ENCODE measurements around the gene SORBS2. TPM values are rescaled to one million over a fixed set of nuclear protein-coding genes. Genes with fewer than 3 reads are reported as not detected.
A peak's percentile ranks its signal among the peaks of the same experiment; 100 is the strongest.

The SORBS2 gene
- total and polyA plus RNA-seq, 2 donors (not counting 1 experiment from before 2014, with no cell fraction given), result 0.25 to 0.89 TPM

DNA sequence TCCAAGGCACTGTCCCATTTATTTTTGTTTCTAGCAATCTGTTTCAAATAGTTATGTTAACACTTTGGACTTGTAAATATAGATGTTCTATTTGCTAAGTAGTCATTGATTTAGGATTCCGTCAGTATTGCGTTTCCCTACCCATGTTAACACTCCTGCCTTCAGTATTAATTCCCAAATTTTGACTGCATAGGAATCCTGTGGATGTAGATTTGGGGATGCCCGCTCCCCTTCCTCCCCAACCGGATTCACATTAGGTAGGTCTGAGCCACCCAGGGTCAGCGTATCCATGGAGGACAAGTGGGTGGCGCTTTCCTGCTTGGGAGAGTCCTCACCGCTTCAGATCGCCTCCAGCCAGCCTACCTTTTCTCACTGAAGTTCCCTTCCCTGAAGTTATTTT, 1.1 kb upstream of the SORBS2 start:
- Mint-ChIP-seq H3K27ac (peak overlapping the region; percentile 21), H3K9me3 (ENCODE audit: insufficient read depth) (no peaks in the 10 kb centered on the region), H3K27me3 (peaks cover 27% of the 10 kb centered on the region), H3K4me3 (no peak overlapping the region), H3K4me1 (peaks cover 26% of the 10 kb centered on the region)
- H3K9ac ChIP-seq (ENCODE audit: low read length), result no peak overlapping the region
- intact Hi-C loops (cut with micrococcal nuclease), result no loop called here
- H3K4me1 ChIP-seq (ENCODE audit: control insufficient read depth in 2 of 2, insufficient read depth in 2 of 2, low read length in 2 of 2), result peaks cover 17 to 18% of the 10 kb centered on the region in 2 donors
- no peak for TF ChIP-seq EZH2 (IDR thresholded peaks at IDR 0.05; ENCODE audit: borderline replicate concordance, insufficient read depth, low read depth, low read length, poor library complexity, severe bottlenecking)
- H4K20me1 ChIP-seq (ENCODE audit: control insufficient read depth, insufficient read depth, low read length, poor library complexity, severe bottlenecking), result no peaks in the 10 kb centered on the region
- ChIA-PET CTCF (no interaction called here), POLR2A (no interaction called here)
- no peak for DNase-seq
- no peak overlapping the region for H2AFZ ChIP-seq (ENCODE audit: insufficient read depth, low read depth, low read length, poor library complexity, severe bottlenecking)
- H3K27ac ChIP-seq (ENCODE audit: low read length in 2 of 2), result no peak overlapping the region
- no peaks in the 10 kb centered on the region for H3K36me3 ChIP-seq (replicated peaks in 1 of 2; ENCODE audit: control extremely low read depth in 1 of 2, control insufficient read depth in 1 of 2, extremely low read depth in 1 of 2, insufficient read depth in 2 of 2, low read length in 1 of 2)
- no peaks in the 10 kb centered on the region for H3K79me2 ChIP-seq (ENCODE audit: control insufficient read depth, insufficient read depth, low read length)
- H3K4me2 ChIP-seq (replicated peaks; ENCODE audit: low read depth, low read length, poor library complexity, severe bottlenecking), result no peak overlapping the region
- no peaks in the 10 kb centered on the region for H3K9me3 ChIP-seq (ENCODE audit: control extremely low read depth in 1 of 3, control insufficient read depth in 2 of 3, insufficient read depth in 1 of 3, low read length in 2 of 3)
- H3K4me3 ChIP-seq (ENCODE audit: control extremely low read depth in 1 of 5, extremely low read depth in 1 of 5, insufficient read depth in 1 of 5, low read depth in 2 of 5, low read length in 4 of 5), result no peak overlapping the region
- ATAC-seq (ENCODE audit: low read depth), result no peak
- peaks cover 0 to 2% (median 0%) of the 10 kb centered on the region in 4 experiments for H3K27me3 ChIP-seq (replicated peaks in 1 of 4; ENCODE audit: control extremely low read depth in 1 of 4, control insufficient read depth in 3 of 4, insufficient read depth in 4 of 4, low read length in 3 of 4)
- 98% methylated on average over 5 of the region's 8 CpGs for WGBS (ENCODE audit: insufficient coverage)

DNA sequence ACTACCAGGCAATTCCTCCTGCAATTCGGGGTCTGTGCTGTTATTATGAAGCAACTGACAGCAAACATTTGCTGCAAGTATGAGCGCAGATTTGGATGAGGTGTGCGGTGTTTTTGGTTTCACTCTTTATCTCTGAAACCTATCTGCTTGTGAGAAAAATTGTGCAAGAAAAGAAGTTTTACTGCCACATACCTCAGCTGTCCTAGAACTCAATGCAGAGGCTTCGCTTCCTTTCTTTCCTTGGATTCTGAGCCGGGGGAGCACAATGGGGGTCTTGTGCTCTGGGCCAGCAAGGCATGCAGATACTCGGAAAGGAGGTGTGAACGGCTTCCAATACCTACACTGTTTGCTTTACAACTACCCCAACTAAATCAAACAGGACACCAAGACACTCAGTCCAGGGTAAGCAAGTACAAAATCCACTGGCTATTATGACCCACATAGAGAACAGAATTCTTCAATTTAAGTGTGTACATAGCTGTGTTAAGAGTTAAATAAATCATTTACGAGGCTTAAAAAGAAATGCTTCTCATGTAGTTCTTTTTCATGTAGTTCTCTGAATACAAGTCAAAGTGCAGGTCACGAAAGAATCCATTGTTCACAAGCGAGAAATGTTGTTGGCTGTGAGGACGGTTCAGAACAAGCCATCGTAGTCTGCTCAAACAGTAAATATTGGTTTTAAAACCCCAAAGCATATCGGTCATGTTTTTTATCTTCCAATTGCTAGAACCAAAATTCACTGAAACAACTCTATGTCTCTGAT, 1.1 kb downstream of the SORBS2 start:
- Histone ChIP-seq H3K27me3 (replicated peaks in 1 of 4; ENCODE audit: control extremely low read depth in 1 of 4, control insufficient read depth in 3 of 4, insufficient read depth in 4 of 4, low read length in 3 of 4) (peaks cover 0 to 2% (median 0%) of the 10 kb centered on the region in 4 experiments), H3K79me2 (ENCODE audit: control insufficient read depth, insufficient read depth, low read length) (no peaks in the 10 kb centered on the region), H4K20me1 (ENCODE audit: control insufficient read depth, insufficient read depth, low read length, poor library complexity, severe bottlenecking) (no peaks in the 10 kb centered on the region), H3K4me1 (ENCODE audit: control insufficient read depth in 2 of 2, insufficient read depth in 2 of 2, low read length in 2 of 2) (peaks cover 17 to 18% of the 10 kb centered on the region in 2 donors), H2AFZ (ENCODE audit: insufficient read depth, low read depth, low read length, poor library complexity, severe bottlenecking) (peak overlapping the region; percentile 43), H3K9me3 (ENCODE audit: control extremely low read depth in 1 of 3, control insufficient read depth in 2 of 3, insufficient read depth in 1 of 3, low read length in 2 of 3) (no peaks in the 10 kb centered on the region), H3K27ac (ENCODE audit: low read length in 2 of 2) (no peak overlapping the region), H3K9ac (ENCODE audit: low read length) (no peak overlapping the region), H3K4me2 (replicated peaks; ENCODE audit: low read depth, low read length, poor library complexity, severe bottlenecking) (peak overlapping the region; percentile 63), H3K36me3 (replicated peaks in 1 of 2; ENCODE audit: control extremely low read depth in 1 of 2, control insufficient read depth in 1 of 2, extremely low read depth in 1 of 2, insufficient read depth in 2 of 2, low read length in 1 of 2) (no peaks in the 10 kb centered on the region), H3K4me3 (ENCODE audit: control extremely low read depth in 1 of 5, extremely low read depth in 1 of 5, insufficient read depth in 1 of 5, low read depth in 2 of 5, low read length in 4 of 5) (no peak overlapping the region)
- ATAC-seq (ENCODE audit: low read depth), result no peak
- Mint-ChIP-seq H3K27me3 (peaks cover 27% of the 10 kb centered on the region), H3K4me1 (peaks cover 26% of the 10 kb centered on the region), H3K4me3 (peak overlapping the region; percentile 73), H3K27ac (no peak overlapping the region), H3K9me3 (ENCODE audit: insufficient read depth) (no peaks in the 10 kb centered on the region)
- TF ChIP-seq EZH2 (IDR thresholded peaks at IDR 0.05; ENCODE audit: borderline replicate concordance, insufficient read depth, low read depth, low read length, poor library complexity, severe bottlenecking), result no peak
- TF ChIP-seq, protein P1, sequence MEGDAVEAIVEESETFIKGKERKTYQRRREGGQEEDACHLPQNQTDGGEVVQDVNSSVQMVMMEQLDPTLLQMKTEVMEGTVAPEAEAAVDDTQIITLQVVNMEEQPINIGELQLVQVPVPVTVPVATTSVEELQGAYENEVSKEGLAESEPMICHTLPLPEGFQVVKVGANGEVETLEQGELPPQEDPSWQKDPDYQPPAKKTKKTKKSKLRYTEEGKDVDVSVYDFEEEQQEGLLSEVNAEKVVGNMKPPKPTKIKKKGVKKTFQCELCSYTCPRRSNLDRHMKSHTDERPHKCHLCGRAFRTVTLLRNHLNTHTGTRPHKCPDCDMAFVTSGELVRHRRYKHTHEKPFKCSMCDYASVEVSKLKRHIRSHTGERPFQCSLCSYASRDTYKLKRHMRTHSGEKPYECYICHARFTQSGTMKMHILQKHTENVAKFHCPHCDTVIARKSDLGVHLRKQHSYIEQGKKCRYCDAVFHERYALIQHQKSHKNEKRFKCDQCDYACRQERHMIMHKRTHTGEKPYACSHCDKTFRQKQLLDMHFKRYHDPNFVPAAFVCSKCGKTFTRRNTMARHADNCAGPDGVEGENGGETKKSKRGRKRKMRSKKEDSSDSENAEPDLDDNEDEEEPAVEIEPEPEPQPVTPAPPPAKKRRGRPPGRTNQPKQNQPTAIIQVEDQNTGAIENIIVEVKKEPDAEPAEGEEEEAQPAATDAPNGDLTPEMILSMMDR (IDR thresholded peaks at IDR 0.05), result no peak
- intact Hi-C loops (cut with micrococcal nuclease), result no loop called here
- ChIA-PET CTCF (no interaction called here), POLR2A (no interaction called here)
- DNase-seq, result no peak
- 93% methylated on average over 8 of the region's 13 CpGs for WGBS (ENCODE audit: insufficient coverage)
